Tibial nerve (tissue), 4 donors: ENCODE data around the gene IL21R. TPM values are rescaled to one million over a fixed set of nuclear protein-coding genes. Genes with fewer than 3 reads are reported as not detected.

Experiments
- DNase-seq, 2 donors: peaks; one replicate each; pipeline ENCODE4 v3.0.0-alpha.2; 2019; ENCODE audit warnings: low spot score in 2 of 2
- H3K27ac ChIP-seq, 4 donors: fragments of 200-600 bp; sonication (generic) in 3 of 4; one replicate each; pipeline ENCODE4 v1.5.1; 2017 to 2019; ENCODE audit warnings: mild to moderate bottlenecking in 1 of 4
- H3K27me3 ChIP-seq, 2 donors: fragments of 200-600 bp; sonication (generic) in 1 of 2; one replicate each; pipeline versions ENCODE4 v1.5.1 to v1.6.0; 2017 to 2019
- H3K36me3 ChIP-seq, 3 donors: fragments of 200-600 bp; sonication (generic); one replicate each; pipeline ENCODE4 v1.5.1; 2018 to 2019
- H3K4me1 ChIP-seq, 4 donors: fragments of 200-600 bp; sonication (generic) in 3 of 4; one replicate each; pipeline ENCODE4 v1.5.1; 2017 to 2019
- H3K4me3 ChIP-seq, 4 donors: fragments of 200-600 bp; sonication (generic) in 3 of 4; one replicate each; pipeline ENCODE4 v1.5.1; 2017 to 2019; ENCODE audit warnings: mild to moderate bottlenecking in 1 of 4, moderate library complexity in 1 of 4
- H3K9me3 ChIP-seq, 4 donors: fragments of 200-600 bp; sonication (generic) in 3 of 4; one replicate each; pipeline ENCODE4 v1.5.1; 2017 to 2019
- CTCF ChIP-seq, 5 experiments: fragments of 200-600 bp in 3 of 5; fragments of 450-650 bp in 2 of 5; sonication (generic) in 3 of 5; IDR thresholded peaks; one replicate each; pipeline ENCODE4 v1.5.1; 2016 to 2019; ENCODE audit warnings: antibody characterized with exemption in 5 of 5, mild to moderate bottlenecking in 3 of 5, moderate library complexity in 2 of 5
- EP300 ChIP-seq, 2 donors: sonication (generic); formaldehyde crosslinking; IDR thresholded peaks; one replicate each; pipeline ENCODE4 v1.6.1; 2017; ENCODE audit warnings: antibody characterized with exemption in 2 of 2, mild to moderate bottlenecking in 1 of 2
- POLR2A ChIP-seq, 2 donors: fragments of 450-650 bp; IDR thresholded peaks; one replicate each; pipeline ENCODE4 v1.6.1; 2017; ENCODE audit warnings: antibody characterized with exemption in 2 of 2, mild to moderate bottlenecking in 2 of 2, moderate library complexity in 2 of 2
- whole genome bisulfite sequencing, 2 donors: methylation state at CpG; one replicate each; pipeline ENCODE4 v1.1.5; 2018; 5-methylcytosine and 5-hydroxymethylcytosine counted together
- total RNA-seq, 4 donors: library from RNA; depleted of rRNA; stranded (reverse); fragments of >200 nt; gene quantifications; one replicate each; pipeline ENCODE4 v1.1.0, GENCODE V29; 2016

The IL21R gene
- total RNA-seq, 4 donors from 2014 or later = 0.21 to 1.2 TPM; not detected in 2

DNA sequence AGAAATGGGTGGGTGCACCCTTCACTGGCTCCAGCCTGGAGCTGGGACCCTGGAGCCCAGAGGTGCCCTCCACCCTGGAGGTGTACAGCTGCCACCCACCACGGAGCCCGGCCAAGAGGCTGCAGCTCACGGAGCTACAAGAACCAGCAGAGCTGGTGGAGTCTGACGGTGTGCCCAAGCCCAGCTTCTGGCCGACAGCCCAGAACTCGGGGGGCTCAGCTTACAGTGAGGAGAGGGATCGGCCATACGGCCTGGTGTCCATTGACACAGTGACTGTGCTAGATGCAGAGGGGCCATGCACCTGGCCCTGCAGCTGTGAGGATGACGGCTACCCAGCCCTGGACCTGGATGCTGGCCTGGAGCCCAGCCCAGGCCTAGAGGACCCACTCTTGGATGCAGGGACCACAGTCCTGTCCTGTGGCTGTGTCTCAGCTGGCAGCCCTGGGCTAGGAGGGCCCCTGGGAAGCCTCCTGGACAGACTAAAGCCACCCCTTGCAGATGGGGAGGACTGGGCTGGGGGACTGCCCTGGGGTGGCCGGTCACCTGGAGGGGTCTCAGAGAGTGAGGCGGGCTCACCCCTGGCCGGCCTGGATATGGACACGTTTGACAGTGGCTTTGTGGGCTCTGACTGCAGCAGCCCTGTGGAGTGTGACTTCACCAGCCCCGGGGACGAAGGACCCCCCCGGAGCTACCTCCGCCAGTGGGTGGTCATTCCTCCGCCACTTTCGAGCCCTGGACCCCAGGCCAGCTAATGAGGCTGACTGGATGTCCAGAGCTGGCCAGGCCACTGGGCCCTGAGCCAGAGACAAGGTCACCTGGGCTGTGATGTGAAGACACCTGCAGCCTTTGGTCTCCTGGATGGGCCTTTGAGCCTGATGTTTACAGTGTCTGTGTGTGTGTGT, 46.8 kb downstream of the IL21R start:
- Histone ChIP-seq H3K9me3 (peaks cover 0 to 31% (median 0%) of the 10 kb centered on the region in 4 donors), H3K27me3 (peaks cover 0 to 43% of the 10 kb centered on the region in 2 donors), H3K36me3 (peaks cover 0 to 13% (median 0%) of the 10 kb centered on the region in 3 donors), H3K27ac (no peak overlapping the region), H3K4me3 (no peak overlapping the region), H3K4me1 (peaks cover 0 to 11% (median 3%) of the 10 kb centered on the region in 4 donors)
- 71 to 85% methylated on average over 14 to 15 of the region's 19 CpGs for WGBS, 2 donors
- no peak for DNase-seq
- TF ChIP-seq POLR2A (IDR thresholded peaks at IDR 0.05) = no peak
- TF ChIP-seq CTCF (IDR thresholded peaks at IDR 0.05) = no peak
- no peak for TF ChIP-seq EP300 (IDR thresholded peaks at IDR 0.05)

- Histone ChIP-seq H3K4me1 (peaks cover 0 to 11% (median 3%) of the 10 kb centered on the region in 4 donors), H3K27ac (no peak overlapping the region), H3K4me3 (no peak overlapping the region), H3K27me3 (peaks cover 0 to 43% of the 10 kb centered on the region in 2 donors), H3K36me3 (peaks cover 0 to 8% (median 0%) of the 10 kb centered on the region in 3 donors), H3K9me3 (peaks cover 0 to 22% (median 0%) of the 10 kb centered on the region in 4 donors)
- no peak for DNase-seq
- WGBS, 2 donors = 35 to 44% methylated on average over 31 of the region's 31 CpGs
- TF ChIP-seq POLR2A (IDR thresholded peaks at IDR 0.05) = no peak
- no peak for TF ChIP-seq EP300 (IDR thresholded peaks at IDR 0.05)
- TF ChIP-seq CTCF (IDR thresholded peaks at IDR 0.05) = no peak
Observed at GRCh38 chr16:27449434-27450195, 47.6 kb downstream of the IL21R start.

DNA sequence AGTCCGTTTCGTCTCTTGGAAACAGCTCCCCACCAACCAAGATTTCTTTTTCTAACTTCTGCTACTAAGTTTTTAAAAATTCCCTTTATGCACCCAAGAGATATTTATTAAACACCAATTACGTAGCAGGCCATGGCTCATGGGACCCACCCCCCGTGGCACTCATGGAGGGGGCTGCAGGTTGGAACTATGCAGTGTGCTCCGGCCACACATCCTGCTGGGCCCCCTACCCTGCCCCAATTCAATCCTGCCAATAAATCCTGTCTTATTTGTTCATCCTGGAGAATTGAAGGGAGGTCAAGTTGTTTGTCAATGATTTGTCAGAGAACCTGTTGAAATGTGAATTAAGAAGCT, 48.2 kb downstream of the IL21R start:
- H3K36me3 ChIP-seq = peaks cover 0 to 4% (median 0%) of the 10 kb centered on the region in 3 donors
- DNase-seq = no peak
- H3K27ac ChIP-seq = no peak overlapping the region
- 7 to 8% methylated on average over 5 of the region's 5 CpGs for WGBS, 2 donors
- no peak overlapping the region for H3K4me3 ChIP-seq
- peaks cover 0 to 43% of the 10 kb centered on the region in 2 donors for H3K27me3 ChIP-seq
- TF ChIP-seq POLR2A (IDR thresholded peaks at IDR 0.05) = no peak
- no peak for TF ChIP-seq CTCF (IDR thresholded peaks at IDR 0.05)
- no peak for TF ChIP-seq EP300 (IDR thresholded peaks at IDR 0.05)
- H3K4me1 ChIP-seq = peaks cover 0 to 11% (median 3%) of the 10 kb centered on the region in 4 donors
- H3K9me3 ChIP-seq = peaks cover 0 to 17% (median 0%) of the 10 kb centered on the region in 4 donors

GRCh38 chr16:27452569-27453493, 50.9 kb downstream of the IL21R start:
- no peak for TF ChIP-seq POLR2A (IDR thresholded peaks at IDR 0.05)
- no peak for TF ChIP-seq CTCF (IDR thresholded peaks at IDR 0.05)
- no peak for TF ChIP-seq EP300 (IDR thresholded peaks at IDR 0.05)
- 72 to 73% methylated on average over 15 to 16 of the region's 16 CpGs for WGBS, 2 donors
- Histone ChIP-seq H3K27ac (no peak overlapping the region), H3K4me3 (no peak overlapping the region), H3K27me3 (peaks cover 0 to 37% of the 10 kb centered on the region in 2 donors), H3K9me3 (no peaks in the 10 kb centered on the region), H3K36me3 (no peaks in the 10 kb centered on the region), H3K4me1 (peaks cover 0 to 20% (median 6%) of the 10 kb centered on the region in 4 donors)
- no peak for DNase-seq
